HepG2 (cell line): ENCODE measurements around the gene PRKAR1A. TPM values are rescaled to one million over a fixed set of nuclear protein-coding genes. Genes with fewer than 3 reads are reported as not detected.

Source experiments
- ATAC-seq: fragments of 200-7000 bp; cut with Tn5 transposase; 3 replicates; pipeline ENCODE4 v1.9.1; 2020; ENCODE audit warnings: mild to moderate bottlenecking, moderate library complexity
- BruUV-seq: library from RNA; stranded (reverse); fragments of 400-500 nt; replicated peaks from 2 replicates; lab custom pipeline; 2021; lab: Mats Ljungman, UMichigan
- CTCF ChIA-PET: fragments of 300-600 bp; formaldehyde crosslinking; extraction: SDS; loops from one replicate; lab custom pipeline; 2021; ENCODE audit warnings: low total read pairs, inconsistent platforms, low intra/inter-chr PET ratio; lab: Yijun Ruan, JAX
- POLR2A ChIA-PET: fragments of 350-600 bp; sonication (Branson Sonifier 250); formaldehyde crosslinking; loops from one replicate; lab custom pipeline; 2020; ENCODE audit warnings: antibody characterized with exemption, inconsistent platforms; lab: Yijun Ruan, JAX
- DNase-seq: peaks from one replicate; pipeline ENCODE4 v3.0.0-alpha.2; 2015; ENCODE audit warnings: low spot score
- FAIRE-seq: peaks from 3 replicates; lab custom pipeline; 2011; peaks lifted over from hg19 to GRCh38; lab: Jason Lieb, UNC
- H2AFZ ChIP-seq: one replicate; pipeline ENCODE4 v1.6.1; 2011; ENCODE audit warnings: low read length, inconsistent platforms
- H3K27ac ChIP-seq: fragments of 300-600 bp; 3 replicates; pipeline ENCODE4 v1.8.0; 2011; ENCODE audit warnings: mixed run types, mild to moderate bottlenecking, mixed read lengths, low read length, inconsistent platforms; ENCODE audit not compliant: insufficient read depth; ENCODE audit errors: extremely low read length
- H3K27me3 ChIP-seq, 2 experiments: fragments of 200-600 bp in 1 of 2; 2 replicates in 1 of 2; 3 replicates in 1 of 2; pipeline versions ENCODE4 v1.6.0 to v1.8.0; 2011; ENCODE audit warnings: low read length in 2 of 2, mild to moderate bottlenecking in 2 of 2, moderate library complexity in 2 of 2, inconsistent platforms in 1 of 2; ENCODE audit not compliant: insufficient read depth in 2 of 2, control insufficient read depth in 1 of 2
- H3K36me3 ChIP-seq, 2 experiments: fragments of 200-600 bp in 1 of 2; replicated peaks in 1 of 2; 2 replicates in 1 of 2; 3 replicates in 1 of 2; pipeline versions ENCODE4 v1.5.1 to v1.8.0; 2011; ENCODE audit warnings: low read length in 2 of 2, inconsistent platforms in 1 of 2; ENCODE audit not compliant: insufficient read depth in 2 of 2, control insufficient read depth in 1 of 2
- H3K4me1 ChIP-seq: 2 replicates; pipeline ENCODE4 v1.5.1; 2012; ENCODE audit warnings: low read length, inconsistent platforms; ENCODE audit not compliant: insufficient read depth
- H3K4me2 ChIP-seq: 2 replicates; pipeline ENCODE4 v1.6.0; 2011; ENCODE audit warnings: low read depth, low read length, inconsistent platforms
- H3K4me3 ChIP-seq, 3 experiments: fragments of 200-600 bp in 1 of 3; sonication (generic), shearing (Covaris generic) in 1 of 3; replicated peaks in 1 of 3; 2 replicates each; pipeline ENCODE4 v1.5.1; 2011 to 2016; ENCODE audit warnings: low read length in 3 of 3, inconsistent platforms in 2 of 3, low read depth in 2 of 3, mild to moderate bottlenecking in 2 of 3, control low read depth in 1 of 3, mixed read lengths in 1 of 3; ENCODE audit not compliant: insufficient read depth in 1 of 3
- H3K79me2 ChIP-seq: one replicate; pipeline ENCODE4 v1.6.1; 2011; ENCODE audit warnings: low read length, inconsistent platforms; ENCODE audit not compliant: insufficient read depth
- H3K9ac ChIP-seq: 2 replicates; pipeline ENCODE4 v1.6.0; 2011; ENCODE audit warnings: mild to moderate bottlenecking, low read depth, low read length, inconsistent platforms; ENCODE audit not compliant: insufficient read depth
- H3K9me3 ChIP-seq: 2 replicates; pipeline ENCODE4 v1.5.1; 2012; ENCODE audit warnings: mild to moderate bottlenecking, low read length
- H4K20me1 ChIP-seq: 2 replicates; pipeline ENCODE4 v1.6.0; 2011; ENCODE audit warnings: inconsistent platforms, mild to moderate bottlenecking, low read length, moderate library complexity; ENCODE audit not compliant: insufficient read depth
- ATAD3A ChIP-seq: sonication (generic); formaldehyde crosslinking; IDR thresholded peaks from 2 replicates; pipeline ENCODE4 v1.4.0; 2020; ENCODE audit warnings: missing genetic modification reagents
- CHD2 ChIP-seq: IDR thresholded peaks from 2 replicates; pipeline ENCODE4 v1.6.1; 2011; ENCODE audit warnings: low read depth, low read length, improper control_type of control experiment
- DMAP1 ChIP-seq: IDR thresholded peaks from 2 replicates; pipeline ENCODE4 v1.6.1; 2016
- MATR3 ChIP-seq: sonication (generic); formaldehyde crosslinking; IDR thresholded peaks from 2 replicates; pipeline ENCODE4 v1.4.0; 2020; ENCODE audit warnings: missing genetic modification reagents
- NRL ChIP-seq: sonication (generic); formaldehyde crosslinking; IDR thresholded peaks from 2 replicates; pipeline ENCODE4 v1.5.0; 2020; ENCODE audit warnings: missing genetic modification reagents, mild to moderate bottlenecking, moderate library complexity, borderline replicate concordance
- SAFB2 ChIP-seq: sonication (generic); formaldehyde crosslinking; IDR thresholded peaks from 2 replicates; pipeline ENCODE4 v1.5.1; 2020; ENCODE audit warnings: missing genetic modification reagents, low read depth, mild to moderate bottlenecking, borderline replicate concordance
- SP140L ChIP-seq: sonication (generic); formaldehyde crosslinking; IDR thresholded peaks from 2 replicates; pipeline ENCODE4 v1.4.0; 2020; ENCODE audit warnings: missing genetic modification reagents, borderline replicate concordance
- TBP ChIP-seq: sonication (generic); formaldehyde crosslinking; IDR thresholded peaks from 2 replicates; pipeline ENCODE4 v1.5.0; 2020; ENCODE audit warnings: missing genetic modification reagents
- ZNF530 ChIP-seq: sonication (generic); formaldehyde crosslinking; IDR thresholded peaks from 2 replicates; pipeline ENCODE4 v1.5.0; 2020; ENCODE audit warnings: low read depth, mild to moderate bottlenecking, missing genetic modification reagents
- ZNF557 ChIP-seq: sonication (generic); formaldehyde crosslinking; IDR thresholded peaks from 2 replicates; pipeline ENCODE4 v1.4.0; 2020; ENCODE audit warnings: missing genetic modification reagents
- ZNF672 ChIP-seq: sonication (generic); formaldehyde crosslinking; IDR thresholded peaks from 2 replicates; pipeline ENCODE4 v1.8.1; 2022; ENCODE audit warnings: missing genetic modification reagents
- ZNF740 ChIP-seq: sonication (generic); formaldehyde crosslinking; IDR thresholded peaks from 2 replicates; pipeline ENCODE4 v1.4.0; 2020; ENCODE audit warnings: missing genetic modification reagents
- ZNF775 ChIP-seq: sonication (generic); formaldehyde crosslinking; IDR thresholded peaks from 2 replicates; pipeline ENCODE4 v1.4.0; 2020; ENCODE audit warnings: missing genetic modification reagents, mild to moderate bottlenecking, moderate library complexity, borderline replicate concordance
- WGBS: methylation state at CpG from one replicate; pipeline ENCODE4 v1.1.6; 2017; ENCODE audit warnings: low lambda C conversion rate; 5-methylcytosine and 5-hydroxymethylcytosine counted together
- in situ Hi-C: cut with HindIII; loops from 2 replicates; pipeline ENCODE4 v1.10.0; 2017; ENCODE audit warnings: low pct_unique_long_range_greater_than_20kb; ENCODE audit not compliant: extremely low pct_ligation_motif_present
- intact Hi-C: fragments of 100-400 bp; cut with micrococcal nuclease; formaldehyde crosslinking; loops from one replicate; pipeline ENCODE4 v1.10.0; 2022; ENCODE audit not compliant: unreplicated experiment
- polyA plus RNA-seq, 8 experiments: library from polyadenylated mRNA; depleted of rRNA in 3 of 8; stranded (reverse) in 7 of 8; unstranded in 1 of 8; fragments of >200 nt; fragmentation: Illumina TruSeq in 4 of 8; extraction: Trizol in 4 of 8; gene quantifications; 2 replicates each; pipeline versions ENCODE4 v1.2.1 to v1.2.3, GENCODE V29; 2011 to 2016; ENCODE audit warnings: low read depth in 4 of 8, missing spikeins in 1 of 8, mixed read lengths in 1 of 8; ENCODE audit not compliant: insufficient read depth in 1 of 8
- total RNA-seq, 5 experiments: library from RNA; depleted of rRNA; stranded (reverse); fragments of >200 nt; fragmentation: Illumina TruSeq; extraction: Trizol; gene quantifications; 2 replicates each; pipeline ENCODE4 v1.2.3, GENCODE V29; 2016; ENCODE audit warnings: low read depth in 1 of 5
- TF ChIP-seq, protein P1 (sequence below): sonication (generic); formaldehyde crosslinking; IDR thresholded peaks from 2 replicates; pipeline ENCODE4 v1.4.0; 2020; ENCODE audit warnings: missing genetic modification reagents, borderline replicate concordance

PRKAR1A gene
- total and polyA plus RNA-seq, 2 of the 13 experiments (the other 11 are each of a cell fraction or from before 2014, with no cell fraction given) = 265 to 266 TPM

DNA sequence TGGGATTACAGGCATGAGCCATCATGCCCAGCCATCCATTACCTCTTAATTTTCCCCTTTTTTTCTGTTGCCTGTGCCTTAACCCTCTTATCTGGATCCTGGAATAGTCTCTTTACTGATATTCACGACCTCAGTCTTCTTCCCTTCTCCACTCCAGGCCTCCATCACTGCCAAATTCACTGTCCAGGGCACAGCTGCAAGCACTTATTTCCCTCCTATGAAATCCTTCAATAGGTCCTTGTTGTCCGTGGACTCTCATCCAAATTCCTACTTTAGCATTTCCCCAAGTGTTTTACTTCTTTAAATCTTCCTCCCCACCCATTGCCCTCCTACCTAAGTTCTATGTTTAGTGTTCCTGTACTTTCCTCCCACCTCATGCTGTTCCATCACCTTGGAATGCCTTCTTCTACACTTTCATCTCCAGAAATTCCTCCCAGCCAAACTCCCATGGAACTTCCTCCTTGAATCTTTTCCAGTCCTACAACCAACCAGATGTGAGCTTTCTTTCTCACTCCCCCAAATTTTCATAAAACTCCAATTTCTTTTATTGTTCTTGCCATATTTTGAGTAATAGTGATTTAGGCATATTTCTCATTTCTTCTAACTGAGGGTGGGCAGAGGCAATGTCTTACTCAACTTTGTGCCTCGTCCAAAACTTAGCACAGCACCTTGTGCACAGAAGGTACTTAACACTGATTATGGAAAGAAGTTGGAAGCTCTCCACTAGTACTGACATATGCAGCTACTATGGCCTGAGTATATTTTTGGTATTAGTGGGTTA, 53.6 kb downstream of the PRKAR1A start:
- Histone ChIP-seq H3K4me2 (no peak overlapping the region), H3K4me3 (no peak overlapping the region), H3K9me3 (no peaks in the 10 kb centered on the region), H3K36me3 (no peaks in the 10 kb centered on the region), H3K79me2 (no peaks in the 10 kb centered on the region), H3K27ac (no peak overlapping the region), H4K20me1 (no peaks in the 10 kb centered on the region), H3K4me1 (peaks cover 17% of the 10 kb centered on the region), H3K9ac (no peak overlapping the region), H3K27me3 (no peaks in the 10 kb centered on the region), H2AFZ (no peak overlapping the region)
- ChIA-PET CTCF (no interaction called here), POLR2A (interaction anchor here (0.7 to 2.2 kb wide), 4 partner anchors 10 to 35 kb away, joined by 3 to 8 read pairs (median 4); no protein-coding TSS in a partner anchor)
- WGBS = 90% methylated on average over 3 of the region's 3 CpGs
- intact Hi-C loops = no loop called here
- FAIRE-seq (no peak), DNase-seq (no peak), ATAC-seq (no peak)
- in situ Hi-C loops = no loop called here
- no TSS peak for BruUV-seq
- TF ChIP-seq ZNF672 (CRISPR knock-in tag) (no peak), ZNF740 (CRISPR knock-in tag) (no peak), CHD2 (no peak), MATR3 (CRISPR knock-in tag) (no peak), DMAP1 (CRISPR knock-in tag) (no peak), SAFB2 (CRISPR knock-in tag) (no peak), TBP (no peak), NRL (CRISPR knock-in tag) (no peak), ATAD3A (CRISPR knock-in tag) (no peak), ZNF557 (CRISPR knock-in tag) (no peak), ZNF530 (no peak), SP140L (CRISPR knock-in tag) (no peak), ZNF775 (no peak)
- TF ChIP-seq, protein P1, sequence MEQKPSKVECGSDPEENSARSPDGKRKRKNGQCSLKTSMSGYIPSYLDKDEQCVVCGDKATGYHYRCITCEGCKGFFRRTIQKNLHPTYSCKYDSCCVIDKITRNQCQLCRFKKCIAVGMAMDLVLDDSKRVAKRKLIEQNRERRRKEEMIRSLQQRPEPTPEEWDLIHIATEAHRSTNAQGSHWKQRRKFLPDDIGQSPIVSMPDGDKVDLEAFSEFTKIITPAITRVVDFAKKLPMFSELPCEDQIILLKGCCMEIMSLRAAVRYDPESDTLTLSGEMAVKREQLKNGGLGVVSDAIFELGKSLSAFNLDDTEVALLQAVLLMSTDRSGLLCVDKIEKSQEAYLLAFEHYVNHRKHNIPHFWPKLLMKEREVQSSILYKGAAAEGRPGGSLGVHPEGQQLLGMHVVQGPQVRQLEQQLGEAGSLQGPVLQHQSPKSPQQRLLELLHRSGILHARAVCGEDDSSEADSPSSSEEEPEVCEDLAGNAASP (CRISPR knock-in tag) = no peak
